HCT116 (cell line): ENCODE results near the gene HOMER3.

Source experiments
- CTCF ChIP-seq, 3 experiments: fragments of 200-600 bp in 1 of 3; sonication (generic) in 1 of 3; IDR thresholded peaks in 2 of 3; conservative IDR thresholded peaks in 1 of 3; 2 replicates each; pipeline ENCODE4 v1.5.1; 2012 to 2017; ENCODE audit warnings: low read depth in 2 of 3, low read length in 2 of 3, antibody characterized with exemption in 1 of 3, borderline replicate concordance in 1 of 3, control low read depth in 1 of 3, mild to moderate bottlenecking in 1 of 3, mixed read lengths in 1 of 3, mixed run types in 1 of 3, moderate library complexity in 1 of 3; ENCODE audit not compliant: insufficient read depth in 1 of 3
- EGR1 ChIP-seq: IDR thresholded peaks from 2 replicates; pipeline ENCODE4 v1.6.1; 2012; ENCODE audit warnings: low read depth
- EZH2phosphoT487 ChIP-seq: fragments of 200-600 bp; IDR thresholded peaks from 2 replicates; pipeline ENCODE4 v1.6.1; 2018; ENCODE audit warnings: antibody characterized with exemption, borderline replicate concordance
- JUND ChIP-seq: IDR thresholded peaks from 2 replicates; pipeline ENCODE4 v1.6.1; 2012
- POLR2A ChIP-seq: IDR thresholded peaks from 2 replicates; pipeline ENCODE4 v1.7.0; 2011; ENCODE audit warnings: borderline replicate concordance; ENCODE audit not compliant: insufficient read depth, insufficient read length; ENCODE audit errors: extremely low read depth
- POLR2AphosphoS5 ChIP-seq: IDR thresholded peaks from 2 replicates; pipeline ENCODE4 v1.6.1; 2011; ENCODE audit warnings: mild to moderate bottlenecking, low read depth, low read length, moderate library complexity
- RAD21 ChIP-seq: IDR thresholded peaks from 2 replicates; pipeline ENCODE4 v1.6.1; 2012; ENCODE audit warnings: low read depth, mild to moderate bottlenecking
- SIN3A ChIP-seq: IDR thresholded peaks from 2 replicates; pipeline ENCODE4 v1.6.1; 2012; ENCODE audit warnings: low read depth
- SRF ChIP-seq: IDR thresholded peaks from 2 replicates; pipeline ENCODE4 v1.6.1; 2012; ENCODE audit warnings: low read depth
- ZNF274 ChIP-seq: fragments of 200-500 bp; sonication (Bioruptor generic); IDR thresholded peaks from 2 replicates; pipeline ENCODE4 v1.6.1; 2014; ENCODE audit warnings: mild to moderate bottlenecking, low read depth, low read length, inconsistent platforms

GRCh38 chr19:18881491-18881890 is 59.5 kb downstream of the HOMER3 start:
- TF ChIP-seq CTCF (IDR thresholded peaks at IDR 0.05 in 2 of 3, conservative IDR thresholded peaks at IDR 0.05 in 1 of 3; ENCODE audit: borderline replicate concordance in 1 of 3, insufficient read depth in 1 of 3, low read depth in 2 of 3, low read length in 2 of 3), result no peak
- TF ChIP-seq RAD21, result no peak
- TF ChIP-seq POLR2A, result no peak
- TF ChIP-seq EZH2phosphoT487, result no peak
- TF ChIP-seq POLR2AphosphoS5, result no peak
- TF ChIP-seq JUND, result no peak
- no peak for TF ChIP-seq ZNF274
- TF ChIP-seq EGR1, result no peak
- TF ChIP-seq SRF, result no peak
- TF ChIP-seq SIN3A, result no peak
